Stimulated activated naive CD8-positive, alpha-beta T cell treated with anti-CD3 and anti-CD28 coated beads, Interleukin-15, Interleukin-2, amounts not matched to agents 100 ng/mL and 50 ng/mL, for 24 hours (primary cell): ENCODE results near the gene ANKRD11.
"Not testable (repeated sequence)": the region's sequence is repeated elsewhere in the genome, so short reads cannot be mapped to it uniquely, and the experiment has no call there.

Source experiments
- H3K27ac Mint-ChIP-seq: one replicate; pipeline ENCODE4 v1.8.0; 2021; ENCODE audit warnings: mild to moderate bottlenecking, mixed read lengths
- H3K27me3 Mint-ChIP-seq: one replicate; pipeline ENCODE4 v1.8.0; 2021; ENCODE audit warnings: mixed read lengths
- H3K36me3 Mint-ChIP-seq: one replicate; pipeline ENCODE4 v1.8.0; 2021; ENCODE audit warnings: low read depth, mixed read lengths
- H3K4me1 Mint-ChIP-seq: one replicate; pipeline ENCODE4 v1.8.0; 2021; ENCODE audit warnings: low read depth, mixed read lengths
- H3K4me3 Mint-ChIP-seq: one replicate; pipeline ENCODE4 v1.8.0; 2021; ENCODE audit warnings: mild to moderate bottlenecking, mixed read lengths
- H3K9me3 Mint-ChIP-seq: one replicate; pipeline ENCODE4 v1.8.0; 2021; ENCODE audit warnings: mixed read lengths

ANKRD11 gene

DNA sequence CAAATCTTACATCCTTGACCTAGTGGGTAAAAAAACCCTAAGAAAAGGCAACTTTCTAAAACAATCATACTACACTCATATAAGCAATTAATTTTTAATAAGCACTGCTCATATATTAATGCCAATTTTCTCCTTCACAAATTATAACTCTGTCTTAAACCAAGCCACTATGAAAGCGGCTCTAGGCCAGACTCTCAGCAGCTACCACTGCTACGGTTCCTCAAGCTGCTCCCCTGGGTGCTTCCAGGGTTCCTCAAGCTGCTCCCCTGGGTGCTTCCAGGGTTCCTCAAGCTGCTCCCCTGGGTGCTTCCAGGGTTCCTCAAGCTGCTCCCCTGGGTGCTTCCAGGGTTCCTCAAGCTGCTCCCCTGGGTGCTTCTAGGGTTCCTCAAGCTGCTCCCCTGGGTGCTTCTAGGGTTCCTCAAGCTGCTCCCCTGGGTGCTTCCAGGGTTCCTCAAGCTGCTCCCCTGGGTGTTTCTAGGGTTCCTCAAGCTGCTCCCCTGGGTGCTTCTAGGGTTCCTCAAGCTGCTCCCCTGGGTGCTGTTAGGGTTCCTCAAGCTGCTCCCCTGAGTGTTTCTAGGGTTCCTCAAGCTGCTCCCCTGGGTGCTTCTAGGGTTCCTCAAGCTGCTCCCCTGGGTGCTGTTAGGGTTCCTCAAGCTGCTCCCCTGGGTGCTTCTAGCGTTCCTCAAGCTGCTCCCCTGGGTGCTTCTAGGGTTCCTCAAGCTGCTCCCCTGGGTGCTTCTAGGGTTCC, 35.8 kb downstream of the ANKRD11 start:
- not testable (repeated sequence) for H3K27me3 Mint-ChIP-seq, H3K4me3 Mint-ChIP-seq, H3K9me3 Mint-ChIP-seq
- peak overlapping the region; percentile 64 for H3K27ac Mint-ChIP-seq
- H3K4me1 Mint-ChIP-seq: peaks cover 90% of the 10 kb centered on the region
- peaks cover 18% of the 10 kb centered on the region for H3K36me3 Mint-ChIP-seq

- Mint-ChIP-seq H3K36me3 (peaks cover 14% of the 10 kb centered on the region), H3K27ac (peak overlapping the region; percentile 64), H3K9me3 (no peaks in the 10 kb centered on the region), H3K4me1 (peaks cover 90% of the 10 kb centered on the region), H3K27me3 (no peaks in the 10 kb centered on the region), H3K4me3 (no peak overlapping the region)
These were observed 36.6 kb downstream of the ANKRD11 start for GRCh38 chr16:89453501-89454321.

GRCh38 chr16:89452925-89453324, 37.4 kb downstream of the ANKRD11 start:
- H3K4me3 Mint-ChIP-seq: no peak overlapping the region

GRCh38 chr16:89452241-89452640, 38.1 kb downstream of the ANKRD11 start:
- Mint-ChIP-seq H3K36me3 (peaks cover 11% of the 10 kb centered on the region), H3K27me3 (no peaks in the 10 kb centered on the region), H3K4me1 (peaks cover 90% of the 10 kb centered on the region), H3K27ac (no peak overlapping the region), H3K9me3 (no peaks in the 10 kb centered on the region), H3K4me3 (no peak overlapping the region)

More at GRCh38 chr16:89452925-89453324, 37.4 kb downstream of the ANKRD11 start:
- Mint-ChIP-seq H3K4me1 (peaks cover 90% of the 10 kb centered on the region), H3K36me3 (peaks cover 14% of the 10 kb centered on the region), H3K9me3 (no peaks in the 10 kb centered on the region), H3K27me3 (no peaks in the 10 kb centered on the region), H3K27ac (no peak overlapping the region)

DNA sequence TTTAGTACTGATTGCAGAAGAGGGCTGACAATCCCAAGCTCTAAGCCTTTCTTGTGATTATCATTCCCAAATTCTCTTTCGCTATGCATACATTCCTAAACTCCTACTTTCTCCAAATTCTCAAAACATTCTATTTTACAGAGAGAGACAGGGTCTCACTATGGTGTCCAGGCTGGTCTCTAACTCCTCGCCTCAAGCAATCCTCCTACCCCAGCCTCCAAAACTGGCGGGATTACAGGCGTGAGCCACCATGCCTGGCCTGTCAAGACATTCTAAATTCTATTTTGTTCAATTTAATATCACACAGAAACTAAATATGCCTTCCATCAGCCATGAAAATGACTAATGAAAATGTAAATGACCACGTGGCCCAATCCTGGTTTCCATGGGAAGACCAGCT, 39.8 kb downstream of the ANKRD11 start:
- H3K36me3 Mint-ChIP-seq: peaks cover 14% of the 10 kb centered on the region
- no peak overlapping the region for H3K4me3 Mint-ChIP-seq
- no peak overlapping the region for H3K27ac Mint-ChIP-seq
- H3K27me3 Mint-ChIP-seq: no peaks in the 10 kb centered on the region
- no peaks in the 10 kb centered on the region for H3K9me3 Mint-ChIP-seq
- peaks cover 95% of the 10 kb centered on the region for H3K4me1 Mint-ChIP-seq

DNA sequence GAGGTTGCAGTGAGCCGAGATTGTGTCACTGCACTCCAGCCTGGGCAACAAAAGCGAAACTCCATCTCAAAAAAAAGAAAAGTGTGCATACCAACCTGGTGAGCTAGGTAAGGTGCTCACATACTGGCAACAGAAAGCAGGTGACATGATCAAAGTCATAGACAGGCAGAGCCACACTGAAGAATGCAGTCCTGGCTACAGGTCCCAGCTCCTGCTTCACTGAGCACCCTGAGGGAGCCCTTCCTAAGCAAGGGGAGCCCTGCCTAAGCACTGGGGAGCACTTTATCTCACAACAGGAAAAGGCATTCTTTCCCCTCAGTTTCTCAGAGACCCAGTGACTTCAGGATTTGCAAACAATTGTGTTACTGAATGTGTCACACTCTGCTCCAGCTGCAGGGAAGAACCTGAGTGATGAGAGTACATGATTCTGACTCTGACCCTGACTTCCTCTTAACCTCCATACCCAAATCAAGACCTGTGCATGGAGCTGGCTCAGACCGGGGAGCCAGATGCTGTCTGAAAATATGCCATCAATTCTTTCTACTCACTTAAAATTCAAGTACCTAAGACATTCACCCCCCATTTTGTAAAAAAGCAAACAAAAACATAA, 40.5 kb downstream of the ANKRD11 start:
- H3K27me3 Mint-ChIP-seq: no peaks in the 10 kb centered on the region
- H3K4me3 Mint-ChIP-seq: no peak overlapping the region
- no peaks in the 10 kb centered on the region for H3K9me3 Mint-ChIP-seq
- no peak overlapping the region for H3K27ac Mint-ChIP-seq
- H3K4me1 Mint-ChIP-seq: peaks cover 97% of the 10 kb centered on the region
- H3K36me3 Mint-ChIP-seq: peaks cover 10% of the 10 kb centered on the region

DNA sequence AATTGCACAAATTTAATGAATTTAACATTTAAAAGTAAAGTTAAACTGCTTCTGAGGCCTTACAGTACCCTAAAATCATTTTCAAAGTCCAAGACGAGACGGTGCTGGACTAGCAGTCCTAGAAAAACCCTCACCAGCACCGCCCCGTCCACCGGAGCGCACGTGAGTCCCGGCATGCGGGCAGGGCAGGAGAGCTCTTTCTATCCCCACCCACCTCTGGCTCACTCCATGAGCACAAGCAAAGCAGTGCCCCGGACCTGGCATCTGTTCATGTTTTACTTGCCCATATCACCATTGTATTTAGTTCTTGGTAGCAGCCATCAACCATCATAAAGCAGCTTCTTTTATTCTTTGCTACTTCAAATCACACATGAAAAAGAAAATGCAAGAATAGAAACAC, 41.7 kb downstream of the ANKRD11 start:
- no peaks in the 10 kb centered on the region for H3K27me3 Mint-ChIP-seq
- no peak overlapping the region for H3K27ac Mint-ChIP-seq
- no peaks in the 10 kb centered on the region for H3K9me3 Mint-ChIP-seq
- no peak overlapping the region for H3K4me3 Mint-ChIP-seq
- H3K36me3 Mint-ChIP-seq: peaks cover 10% of the 10 kb centered on the region
- H3K4me1 Mint-ChIP-seq: peaks cover 100% of the 10 kb centered on the region

DNA sequence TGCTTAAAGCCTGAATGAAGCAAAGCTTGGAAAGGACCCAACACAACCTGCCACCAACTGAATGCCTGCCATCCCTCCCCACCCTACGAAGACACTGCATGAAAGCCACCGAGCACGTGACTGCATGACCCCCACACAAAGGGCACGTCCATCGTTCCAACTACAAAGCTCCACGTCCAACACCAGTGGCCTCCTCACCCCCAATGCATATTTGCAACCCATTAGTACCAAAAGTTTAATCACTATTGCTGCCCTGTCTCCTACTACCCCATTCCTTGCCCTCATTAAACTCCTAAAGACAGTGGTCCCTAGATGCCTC, 43.4 kb downstream of the ANKRD11 start:
- Mint-ChIP-seq H3K9me3 (no peaks in the 10 kb centered on the region), H3K4me1 (peaks cover 100% of the 10 kb centered on the region), H3K27me3 (no peaks in the 10 kb centered on the region), H3K36me3 (peaks cover 10% of the 10 kb centered on the region), H3K4me3 (peak overlapping the region; percentile 51), H3K27ac (peak overlapping the region; percentile 82)

GRCh38 chr16:89446136-89446974, 44.0 kb downstream of the ANKRD11 start:
- H3K27ac Mint-ChIP-seq: peak overlapping the region; percentile 82
- H3K9me3 Mint-ChIP-seq: no peaks in the 10 kb centered on the region
- no peaks in the 10 kb centered on the region for H3K27me3 Mint-ChIP-seq
- H3K4me1 Mint-ChIP-seq: peaks cover 99% of the 10 kb centered on the region
- H3K36me3 Mint-ChIP-seq: peaks cover 10% of the 10 kb centered on the region
- peak overlapping the region; percentile 51 for H3K4me3 Mint-ChIP-seq

GRCh38 chr16:89445166-89445565, 45.2 kb downstream of the ANKRD11 start:
- H3K4me3 Mint-ChIP-seq: peak overlapping the region; percentile 52
- no peaks in the 10 kb centered on the region for H3K27me3 Mint-ChIP-seq
- peaks cover 99% of the 10 kb centered on the region for H3K4me1 Mint-ChIP-seq
- no peaks in the 10 kb centered on the region for H3K9me3 Mint-ChIP-seq
- peak overlapping the region; percentile 67 for H3K27ac Mint-ChIP-seq
- peaks cover 14% of the 10 kb centered on the region for H3K36me3 Mint-ChIP-seq

GRCh38 chr16:89444728-89445127, 45.6 kb downstream of the ANKRD11 start:
- H3K27ac Mint-ChIP-seq: peak overlapping the region; percentile 67

GRCh38 chr16:89444151-89444723, 46.1 kb downstream of the ANKRD11 start:
- Mint-ChIP-seq H3K27me3 (no peaks in the 10 kb centered on the region), H3K4me1 (peaks cover 99% of the 10 kb centered on the region), H3K36me3 (peaks cover 15% of the 10 kb centered on the region), H3K9me3 (no peaks in the 10 kb centered on the region), H3K4me3 (peak overlapping the region; percentile 56), H3K27ac (peak overlapping the region; percentile 74)

More at GRCh38 chr16:89444728-89445127, 45.6 kb downstream of the ANKRD11 start:
- Mint-ChIP-seq H3K27me3 (no peaks in the 10 kb centered on the region), H3K4me1 (peaks cover 99% of the 10 kb centered on the region), H3K4me3 (peak overlapping the region; percentile 55), H3K9me3 (no peaks in the 10 kb centered on the region), H3K36me3 (peaks cover 14% of the 10 kb centered on the region)

DNA sequence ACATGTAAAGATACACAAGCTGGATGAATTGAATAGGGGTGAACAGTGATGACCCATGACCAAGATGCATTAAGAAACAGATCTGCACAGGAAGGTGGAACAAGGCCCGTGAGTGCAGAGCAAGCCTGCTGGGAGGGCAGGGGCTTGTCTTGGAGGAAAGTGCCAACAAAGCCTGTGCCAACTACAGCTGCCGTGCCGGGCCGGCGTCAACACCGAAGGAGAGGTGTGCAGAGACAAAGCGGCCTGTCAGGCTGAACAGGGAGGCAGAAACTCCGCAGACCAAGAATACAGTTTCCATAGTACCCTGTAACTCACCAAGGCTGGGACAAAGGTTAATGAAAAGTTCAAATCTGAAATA, 46.7 kb downstream of the ANKRD11 start:
- Mint-ChIP-seq H3K4me3 (peak overlapping the region; percentile 56), H3K9me3 (no peaks in the 10 kb centered on the region), H3K27ac (peak overlapping the region; percentile 74), H3K36me3 (peaks cover 19% of the 10 kb centered on the region), H3K27me3 (no peaks in the 10 kb centered on the region), H3K4me1 (peaks cover 99% of the 10 kb centered on the region)

- peak overlapping the region; percentile 74 for H3K27ac Mint-ChIP-seq
These were observed 47.2 kb downstream of the ANKRD11 start for GRCh38 chr16:89442990-89443726.

More at GRCh38 chr16:89442990-89443726, 47.2 kb downstream of the ANKRD11 start:
- Mint-ChIP-seq H3K4me3 (peak overlapping the region; percentile 44), H3K36me3 (peaks cover 20% of the 10 kb centered on the region), H3K27me3 (no peaks in the 10 kb centered on the region), H3K9me3 (no peaks in the 10 kb centered on the region), H3K4me1 (peaks cover 99% of the 10 kb centered on the region)
